Measurements from ENCODE around the gene ZNF831. TPM values are rescaled to one million over a fixed set of nuclear protein-coding genes. Genes with fewer than 3 reads are reported as not detected.

The ZNF831 gene
- total RNA-seq, 1 experiment from 2014 or later: not detected

DNA sequence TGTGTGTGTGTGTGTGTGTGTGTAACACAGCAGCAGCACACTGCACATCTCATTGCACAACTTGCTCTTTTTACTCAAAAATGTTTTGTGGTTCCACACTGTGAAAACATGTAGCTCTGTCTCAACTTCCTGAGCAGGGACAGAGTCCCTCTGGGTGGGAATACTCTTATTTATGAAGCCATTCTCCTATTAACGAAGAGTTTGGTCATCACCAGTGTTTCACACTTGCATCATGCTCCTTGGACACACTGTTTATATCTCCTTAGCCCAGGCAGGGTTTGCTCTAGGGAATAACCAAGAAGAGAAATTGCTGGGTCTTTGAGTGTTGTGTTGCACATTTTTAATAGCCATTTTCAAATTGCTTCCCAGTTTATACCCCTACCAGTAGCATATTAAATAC is 53.6 kb downstream of the ZNF831 start:
- in situ Hi-C loops (cut with HindIII; ENCODE audit: low pct_unique_long_range_greater_than_20kb, low sequenced_read_pairs): no loop called here
- DNase-seq (ENCODE audit: low read depth, low spot score): no peak

DNA sequence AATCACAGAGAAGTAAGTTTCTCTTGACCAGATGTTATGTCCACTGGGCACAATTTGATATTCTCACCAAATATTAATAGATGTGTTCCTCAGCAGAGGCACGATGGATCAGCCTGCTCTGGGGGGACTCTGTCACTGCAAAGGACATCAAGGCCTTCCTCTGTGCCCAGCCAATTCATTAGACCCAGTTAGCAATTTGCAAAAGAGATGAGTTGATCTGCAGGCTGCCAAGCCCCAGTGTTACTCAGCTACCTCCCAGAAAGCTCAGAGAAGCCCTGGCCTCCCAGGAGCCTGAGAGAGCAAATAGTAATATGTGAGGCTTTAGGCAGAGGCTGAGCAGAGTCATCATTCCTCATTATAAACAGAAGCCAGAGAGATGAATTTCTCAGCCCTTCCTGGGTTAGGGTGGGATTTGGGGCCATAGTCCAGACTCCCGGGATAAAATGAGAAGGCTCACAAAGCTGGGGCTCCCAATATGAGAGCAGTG is 54.2 kb downstream of the ZNF831 start:
- in situ Hi-C loops (cut with HindIII; ENCODE audit: low pct_unique_long_range_greater_than_20kb, low sequenced_read_pairs): no loop called here
- no peak for DNase-seq (ENCODE audit: low read depth, low spot score)

DNA sequence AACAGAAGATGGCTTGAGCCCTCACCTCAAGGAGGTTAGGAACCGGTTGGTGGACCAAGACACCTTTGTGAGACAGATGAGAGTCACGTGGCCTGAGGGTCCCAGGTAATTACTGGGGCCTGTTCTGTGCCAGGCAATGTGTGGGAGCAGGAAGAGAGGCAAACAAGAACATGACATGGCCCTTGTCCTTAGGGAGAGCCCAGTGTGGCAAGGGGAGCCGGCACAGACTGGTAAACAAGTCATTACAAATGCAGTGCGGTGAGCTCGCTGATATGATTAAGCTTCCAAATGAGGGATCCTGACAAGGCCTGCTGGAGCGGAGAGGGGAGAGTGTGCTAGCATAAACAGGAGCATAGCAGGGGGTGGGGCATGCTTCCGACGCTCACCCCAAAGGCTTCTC is 55.6 kb downstream of the ZNF831 start:
- in situ Hi-C loops (cut with HindIII; ENCODE audit: low pct_unique_long_range_greater_than_20kb, low sequenced_read_pairs): no loop called here

DNA sequence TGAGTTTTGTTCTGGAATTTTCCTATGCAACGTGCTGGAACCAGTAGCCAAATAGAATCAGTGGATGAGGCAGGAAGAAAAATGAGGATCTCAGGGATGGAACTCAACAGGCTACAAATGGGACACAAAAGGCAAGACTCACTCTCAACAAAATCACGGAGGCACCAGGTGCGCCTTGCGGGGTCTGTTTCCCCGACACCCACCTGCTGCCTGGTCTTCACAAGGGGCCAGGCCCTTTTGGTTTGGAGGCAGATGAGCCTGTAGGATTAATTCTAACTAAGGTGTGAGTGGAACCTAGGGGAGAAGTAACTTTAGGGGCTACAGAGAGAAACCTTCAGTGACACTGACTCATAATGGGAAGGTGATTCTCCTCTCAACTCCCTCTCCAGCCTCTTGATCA is 56.5 kb downstream of the ZNF831 start:
- no peak for DNase-seq (ENCODE audit: low read depth, low spot score)
- in situ Hi-C loops (cut with HindIII; ENCODE audit: low pct_unique_long_range_greater_than_20kb, low sequenced_read_pairs): no loop called here

More for the DNA sequence above, 55.6 kb downstream of the ZNF831 start:
- DNase-seq (ENCODE audit: low read depth, low spot score): no peak

DNA sequence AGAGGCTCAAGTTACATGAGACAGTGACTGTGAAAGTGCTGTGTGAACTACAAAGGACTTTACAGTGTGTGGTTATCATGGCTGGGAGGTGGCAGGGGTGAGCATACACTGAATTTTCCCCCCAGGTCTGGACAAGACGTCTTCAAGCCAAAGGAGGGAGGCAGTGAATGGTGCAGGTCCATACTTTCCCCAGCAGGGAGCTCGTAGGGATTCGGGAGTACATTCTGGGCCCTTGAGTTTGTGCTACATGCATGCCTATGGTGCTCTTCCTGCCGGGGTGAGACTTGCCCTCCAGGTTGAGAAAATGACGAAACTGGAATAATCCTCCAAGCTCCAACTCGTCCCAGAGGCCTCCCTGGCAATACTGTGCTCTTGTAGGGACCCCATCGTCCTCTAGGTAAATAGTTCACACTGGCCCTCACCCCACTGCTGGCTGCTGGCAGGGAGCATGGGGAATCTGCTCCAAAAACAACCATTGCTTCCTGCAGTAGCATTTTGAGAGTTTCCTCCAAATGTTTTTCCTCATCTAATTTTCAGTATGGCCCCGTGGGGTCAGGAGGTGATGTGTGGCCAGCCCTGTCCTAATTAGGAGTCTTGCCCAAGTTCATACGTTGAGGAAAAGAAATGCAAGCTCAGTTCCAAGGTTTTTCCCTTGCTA is 57.6 kb downstream of the ZNF831 start:
- in situ Hi-C loops (cut with HindIII; ENCODE audit: low pct_unique_long_range_greater_than_20kb, low sequenced_read_pairs): no loop called here
- DNase-seq (ENCODE audit: low read depth, low spot score): peak; percentile 37

DNA sequence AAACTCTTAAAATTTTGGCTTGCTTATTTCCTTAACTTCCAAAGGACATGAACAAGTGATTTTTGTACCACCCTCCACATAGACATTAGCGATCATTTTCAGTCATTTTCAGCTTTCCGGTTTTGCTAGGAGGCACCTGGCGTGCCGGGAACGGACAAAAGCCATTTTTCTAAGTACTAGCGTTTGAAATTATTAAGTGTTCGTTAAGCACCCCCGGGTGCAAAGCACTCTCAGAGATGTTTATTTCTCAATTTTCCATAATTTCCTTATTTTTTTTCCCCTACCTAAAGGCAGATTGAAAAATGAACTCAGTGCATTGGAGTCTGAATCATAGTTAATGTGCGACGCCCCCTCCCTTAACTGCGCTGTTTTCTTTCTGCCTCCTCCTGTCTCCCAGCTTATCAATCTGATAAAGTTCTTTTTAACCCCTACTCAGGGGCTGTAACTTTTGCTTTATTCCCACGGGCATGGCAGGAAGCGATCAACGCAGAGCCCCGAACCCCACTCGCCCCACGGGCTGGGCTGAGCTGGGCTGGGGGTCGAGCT is 58.2 kb downstream of the ZNF831 start:
- in situ Hi-C loops (cut with HindIII; ENCODE audit: low pct_unique_long_range_greater_than_20kb, low sequenced_read_pairs): no loop called here
- no peak for DNase-seq (ENCODE audit: low read depth, low spot score)

DNA sequence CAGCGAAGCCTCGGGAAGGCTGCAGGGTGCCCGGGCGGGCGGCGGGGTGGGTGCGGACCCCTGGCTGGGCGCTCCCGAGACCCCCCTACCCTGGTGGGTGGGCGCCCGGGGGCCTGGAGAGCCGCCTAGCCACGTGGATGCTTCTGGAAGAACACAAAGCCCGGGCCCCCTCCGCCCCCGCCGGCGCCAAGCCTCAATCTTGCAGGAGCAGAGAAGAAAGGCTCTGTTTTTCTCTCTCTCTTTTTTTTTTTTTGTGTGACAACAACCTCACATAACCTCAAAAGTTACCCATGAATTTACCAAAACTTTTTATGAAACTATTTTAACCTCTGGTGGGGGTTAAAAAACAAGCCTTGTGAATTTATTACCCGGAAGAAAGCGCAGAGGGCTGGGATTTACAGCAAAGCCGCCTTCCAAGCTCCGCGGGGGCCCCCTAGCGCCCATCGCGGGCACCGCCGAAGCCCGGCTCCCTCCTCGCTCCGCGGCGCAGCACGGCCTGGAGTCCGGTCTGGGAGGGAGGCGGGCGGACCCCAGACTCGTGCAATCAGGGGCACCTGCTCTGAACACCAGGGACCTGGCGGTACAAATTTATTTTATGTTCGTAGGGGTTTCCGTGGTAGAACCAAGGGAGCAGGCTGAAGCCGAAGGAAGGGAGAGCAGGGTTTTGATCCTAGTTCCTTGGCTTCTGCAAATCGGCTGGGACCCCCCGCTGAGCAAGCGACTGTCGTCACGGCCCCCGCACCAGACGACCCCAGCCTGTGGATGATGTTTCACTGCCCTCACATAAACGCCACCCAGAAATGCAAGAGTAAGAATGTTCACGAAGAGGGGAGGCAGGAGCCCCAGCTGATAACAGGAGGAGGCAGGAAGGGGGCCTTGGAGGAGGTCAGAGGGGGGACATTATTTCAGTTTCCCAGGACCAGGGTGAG is 58.9 kb downstream of the ZNF831 start:
- in situ Hi-C loops (cut with HindIII; ENCODE audit: low pct_unique_long_range_greater_than_20kb, low sequenced_read_pairs): no loop called here
- DNase-seq (ENCODE audit: low read depth, low spot score): peak; percentile 71

DNA sequence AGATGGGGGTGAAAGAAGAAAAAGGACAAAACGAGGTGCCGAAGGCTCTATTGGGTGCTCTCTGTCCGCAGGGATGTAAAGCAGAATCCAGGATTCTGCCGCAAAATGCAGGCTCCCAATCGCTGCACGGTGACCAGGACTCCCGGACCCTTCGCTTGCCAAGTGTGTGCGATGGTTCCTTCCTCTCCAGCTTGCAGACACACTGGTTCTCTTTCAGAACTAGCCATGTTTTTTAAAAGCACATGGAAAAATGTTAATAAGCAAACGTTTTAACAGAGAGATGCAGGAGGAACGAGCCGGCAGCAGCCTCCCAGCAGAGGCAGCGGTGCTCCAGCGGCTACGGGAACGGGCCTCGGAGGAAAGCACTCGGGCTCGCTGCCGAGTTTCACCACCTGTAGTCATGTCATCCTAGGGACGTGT is 59.6 kb downstream of the ZNF831 start:
- in situ Hi-C loops (cut with HindIII; ENCODE audit: low pct_unique_long_range_greater_than_20kb, low sequenced_read_pairs): no loop called here
- DNase-seq (ENCODE audit: low read depth, low spot score): peak; percentile 13

DNA sequence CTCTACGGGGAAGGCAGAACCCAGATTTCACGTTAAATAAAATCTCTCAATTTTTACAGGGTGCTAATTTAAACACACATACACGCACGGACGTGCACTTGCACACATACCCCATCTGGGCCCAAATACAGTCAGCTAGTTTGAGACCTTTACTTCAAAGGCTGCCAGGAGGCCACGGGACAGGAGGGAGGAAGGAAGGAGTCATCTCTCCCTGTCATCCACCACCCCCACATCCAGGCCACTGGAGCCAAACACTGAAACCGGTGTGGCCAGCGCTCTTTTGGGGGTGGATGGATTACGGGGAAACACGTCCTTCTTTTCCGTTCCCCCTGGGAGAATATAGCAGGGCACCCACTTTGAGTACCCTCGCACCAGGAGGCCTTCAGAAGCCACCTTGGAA is 60.1 kb downstream of the ZNF831 start:
- DNase-seq (ENCODE audit: low read depth, low spot score): no peak
- in situ Hi-C loops (cut with HindIII; ENCODE audit: low pct_unique_long_range_greater_than_20kb, low sequenced_read_pairs): no loop called here

DNA sequence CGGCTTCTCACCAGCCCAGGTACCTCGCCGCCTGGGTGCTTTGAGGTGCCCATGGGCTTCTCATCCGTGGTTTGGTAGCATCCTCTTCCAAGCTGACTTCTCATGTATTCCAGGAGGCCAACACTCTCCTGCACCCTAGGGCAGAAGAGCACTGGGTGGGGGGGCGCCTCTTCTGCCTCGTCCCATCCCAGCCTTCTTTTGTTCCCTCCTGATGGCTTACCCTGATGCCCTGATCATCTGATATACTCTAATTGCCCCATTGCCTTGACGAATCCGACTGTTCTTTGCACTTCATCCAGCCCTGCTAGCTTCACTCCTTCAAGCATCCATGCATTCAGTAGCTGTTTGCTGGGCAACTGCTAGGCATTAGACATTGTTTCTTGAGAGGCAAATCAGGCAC is 60.6 kb downstream of the ZNF831 start:
- no peak for DNase-seq (ENCODE audit: low read depth, low spot score)
- in situ Hi-C loops (cut with HindIII; ENCODE audit: low pct_unique_long_range_greater_than_20kb, low sequenced_read_pairs): no loop called here

DNA sequence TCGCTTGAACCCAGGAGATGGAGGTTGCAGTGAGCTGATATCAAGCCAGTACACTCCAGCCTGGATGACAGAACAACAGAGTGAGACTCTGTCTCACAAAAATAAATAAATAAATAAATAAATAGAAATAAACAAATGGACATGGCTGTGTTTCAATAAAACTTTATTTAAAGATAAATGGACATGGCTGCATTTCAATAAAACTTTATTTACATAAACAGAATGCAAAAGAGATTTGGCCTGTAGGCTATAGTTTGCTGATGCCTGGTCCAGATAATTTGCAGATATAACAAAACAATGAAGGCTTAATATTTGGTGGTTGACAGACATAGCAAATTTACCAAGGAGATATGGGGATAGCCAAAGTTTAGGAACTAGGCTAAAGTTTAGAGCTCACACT is 66.8 kb downstream of the ZNF831 start:
- no peak for DNase-seq (ENCODE audit: low read depth, low spot score)
- in situ Hi-C loops (cut with HindIII; ENCODE audit: low pct_unique_long_range_greater_than_20kb, low sequenced_read_pairs): no loop called here

DNA sequence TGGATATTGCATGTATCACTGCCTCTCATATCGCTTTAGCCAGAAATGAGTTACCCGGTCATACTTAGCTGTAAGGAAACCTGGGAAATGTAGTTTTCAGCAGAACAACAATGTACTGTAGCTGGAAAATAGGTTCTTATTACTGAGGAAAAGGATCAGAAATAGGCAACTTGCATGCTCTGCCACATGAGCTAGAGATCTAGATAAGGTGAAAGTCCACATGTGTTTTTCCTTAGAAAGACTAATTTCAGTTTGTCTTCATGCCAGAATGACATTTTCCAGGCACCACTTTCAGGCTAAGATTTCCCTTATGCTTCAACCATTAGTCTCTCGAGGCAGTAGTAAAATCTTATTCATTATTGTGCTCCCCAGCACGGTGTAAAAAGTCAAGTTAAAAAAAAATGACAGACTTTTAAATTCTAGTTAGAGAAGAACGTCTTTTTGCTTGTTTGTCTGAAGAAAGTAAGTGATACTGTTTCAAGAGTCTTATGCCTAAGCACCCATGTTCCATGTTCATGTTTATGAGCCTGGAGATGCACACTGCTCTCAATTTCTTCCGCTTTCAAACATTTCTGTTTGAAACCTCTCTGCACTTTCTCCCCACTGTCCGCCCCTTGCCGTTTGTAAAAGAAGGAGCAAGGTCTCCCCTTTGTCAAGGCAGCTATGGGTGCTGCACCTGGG is 67.6 kb downstream of the ZNF831 start:
- in situ Hi-C loops (cut with HindIII; ENCODE audit: low pct_unique_long_range_greater_than_20kb, low sequenced_read_pairs): no loop called here
- DNase-seq (ENCODE audit: low read depth, low spot score): no peak

DNA sequence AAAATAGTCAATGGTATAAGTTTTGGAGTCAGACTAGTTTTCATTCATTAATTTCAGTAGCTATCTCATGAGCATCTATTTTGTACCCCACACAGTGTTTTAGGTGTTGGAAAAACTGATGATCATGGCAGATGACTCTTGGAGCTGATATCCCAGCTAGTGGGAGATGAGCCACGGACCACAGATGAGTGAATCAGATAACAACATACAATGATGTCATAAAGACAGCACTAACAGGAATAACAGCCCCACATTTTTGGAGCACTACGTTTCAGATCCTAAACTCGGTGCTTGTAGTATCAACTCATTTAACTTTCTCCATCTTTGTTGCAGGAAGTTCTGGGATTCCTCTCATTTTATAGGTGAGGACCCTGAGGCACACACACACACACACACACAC is 69.0 kb downstream of the ZNF831 start:
- in situ Hi-C loops (cut with HindIII; ENCODE audit: low pct_unique_long_range_greater_than_20kb, low sequenced_read_pairs): no loop called here
- no peak for DNase-seq (ENCODE audit: low read depth, low spot score)

DNA sequence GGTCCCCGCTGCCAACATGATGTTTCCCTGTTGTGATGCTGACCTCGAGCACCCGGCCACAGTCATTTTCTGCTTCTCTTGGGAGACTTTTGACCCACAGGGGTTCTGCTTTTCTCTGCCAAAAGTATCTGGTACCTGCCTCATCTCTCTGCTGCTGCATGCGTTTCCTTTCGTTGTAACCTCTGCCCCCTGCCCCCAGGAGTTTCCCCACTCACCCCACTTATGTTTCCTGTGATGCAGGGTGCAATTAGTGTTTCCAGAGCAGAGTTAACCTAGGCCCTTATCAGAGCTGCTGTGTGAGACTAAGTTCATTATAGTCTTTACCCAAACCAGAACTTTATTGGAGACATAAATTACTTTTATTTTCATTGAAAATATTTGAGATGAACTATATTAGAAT is 71.6 kb downstream of the ZNF831 start:
- in situ Hi-C loops (cut with HindIII; ENCODE audit: low pct_unique_long_range_greater_than_20kb, low sequenced_read_pairs): no loop called here
- DNase-seq (ENCODE audit: low read depth, low spot score): no peak

DNA sequence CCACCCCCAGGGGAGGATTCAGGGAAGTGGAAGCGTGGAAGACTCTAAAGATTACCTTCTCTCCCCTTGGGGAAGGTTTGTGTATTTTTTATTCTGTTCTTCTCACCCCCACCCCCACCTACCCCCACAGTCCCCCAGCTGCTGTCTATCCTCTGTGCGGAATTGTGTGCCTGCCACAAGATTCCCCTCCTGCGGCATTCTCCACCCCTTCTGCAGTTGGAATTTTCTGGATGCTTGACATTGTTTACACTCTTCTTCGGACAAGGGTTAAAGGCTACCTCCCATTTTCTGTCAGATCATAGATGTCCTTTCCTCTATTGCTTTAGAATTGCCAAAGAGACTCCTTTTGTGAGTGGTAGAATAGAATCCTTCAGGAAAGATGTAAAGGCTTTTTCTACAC is 76.4 kb downstream of the ZNF831 start:
- no peak for DNase-seq (ENCODE audit: low read depth, low spot score)
- in situ Hi-C loops (cut with HindIII; ENCODE audit: low pct_unique_long_range_greater_than_20kb, low sequenced_read_pairs): no loop called here

DNA sequence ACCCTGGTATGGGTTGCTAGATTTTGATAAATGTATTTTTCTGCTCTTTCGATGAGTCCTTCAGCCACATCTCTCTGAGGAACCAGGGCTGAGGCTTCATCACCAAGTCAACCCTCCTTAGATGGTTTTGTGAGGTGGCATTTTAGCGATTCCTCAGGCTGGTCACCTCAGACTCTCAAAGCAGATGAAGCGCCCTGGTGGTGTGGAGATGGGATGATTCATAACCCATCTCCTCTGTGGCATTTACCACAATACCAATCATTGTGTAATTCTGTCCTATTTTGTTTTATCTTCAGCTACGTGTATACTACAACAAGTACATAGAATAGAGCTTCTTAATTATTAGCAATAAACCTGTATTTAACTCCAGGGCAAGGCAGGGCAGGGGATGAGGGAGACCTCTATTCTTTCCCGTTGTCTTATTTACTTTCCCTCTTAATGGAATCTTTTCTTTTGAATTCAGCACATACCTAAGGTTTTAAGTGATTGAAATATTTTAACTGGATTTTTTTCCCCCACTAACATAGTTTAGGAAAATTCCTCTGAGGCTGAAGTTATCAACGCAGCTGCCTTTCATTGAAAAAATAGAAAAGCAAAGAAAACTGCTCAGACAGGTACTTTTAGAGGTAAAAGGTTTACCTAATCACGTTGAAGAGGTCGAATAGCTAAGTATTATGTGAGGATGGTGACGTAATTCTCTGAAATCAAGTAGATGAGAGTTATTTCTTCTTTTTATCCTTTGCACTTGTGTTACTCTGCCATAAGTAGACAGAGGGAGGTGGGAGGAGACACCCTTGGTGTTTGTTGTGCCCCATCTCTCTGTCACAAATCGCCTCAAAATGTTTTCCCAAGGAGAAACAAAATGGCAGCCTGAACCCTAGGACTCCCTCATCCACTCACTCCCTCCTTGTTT is 79.3 kb downstream of the ZNF831 start:
- in situ Hi-C loops (cut with HindIII; ENCODE audit: low pct_unique_long_range_greater_than_20kb, low sequenced_read_pairs): no loop called here
- DNase-seq (ENCODE audit: low read depth, low spot score): no peak

DNA sequence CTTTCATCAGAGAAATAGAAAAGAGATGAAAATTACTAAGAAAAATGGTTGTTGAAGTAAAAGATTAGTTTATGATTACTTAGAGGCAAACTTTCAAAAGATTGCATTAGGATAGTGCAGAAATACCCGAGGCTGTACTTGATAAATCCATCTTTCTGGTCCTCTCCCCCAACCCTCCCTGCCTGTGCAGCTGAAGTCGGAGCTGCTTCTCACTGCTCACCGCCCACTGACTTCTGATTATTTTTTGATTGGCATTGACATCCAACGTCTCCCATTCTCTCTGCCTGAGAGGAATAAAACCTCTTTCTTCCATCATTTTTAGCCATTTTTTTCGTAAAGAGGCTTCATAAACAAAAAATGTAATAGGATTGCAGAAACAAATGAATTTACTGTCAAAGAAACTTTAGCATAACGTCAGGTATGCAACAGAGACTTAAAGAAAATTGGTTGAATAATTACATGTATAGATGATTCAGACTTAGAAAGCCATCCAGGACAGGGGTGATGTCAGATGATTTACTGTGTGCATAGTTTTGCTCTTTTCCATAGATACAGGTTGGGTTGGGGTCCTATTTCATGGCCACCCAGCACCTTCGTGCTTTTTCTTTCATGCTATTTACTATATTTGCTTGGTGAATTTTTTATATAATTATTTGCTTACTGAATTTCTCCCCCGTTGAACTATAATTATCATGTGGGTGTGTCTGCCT is 83.2 kb downstream of the ZNF831 start:
- DNase-seq (ENCODE audit: low read depth, low spot score): no peak
- in situ Hi-C loops (cut with HindIII; ENCODE audit: low pct_unique_long_range_greater_than_20kb, low sequenced_read_pairs): no loop called here

Measured in SK-MEL-5 (cell line).